HG03521 (cell line): ENCODE measurements around the gene MAGT1.
"Not testable (repeated sequence)": the region's sequence is repeated elsewhere in the genome, so short reads cannot be mapped to it uniquely, and the experiment has no call there.

Source experiments
- ATAC-seq: cut with Tn5 transposase; IDR thresholded peaks from one replicate; pipeline ENCODE4 v1.9.1; 2021; ENCODE audit warnings: mild to moderate bottlenecking, moderate library complexity; ENCODE audit not compliant: unreplicated experiment

MAGT1 gene

GRCh38 chrX:77894921-77895886, at the start of gene MAGT1:
Gene MAGT1, minus strand, starts transcription at chrX:77895435. Its CDS starts 25 bp downstream, at chrX:77895410.
- peak; percentile 90 for ATAC-seq

GRCh38 chrX:77945031-77945430, 49.8 kb upstream of the MAGT1 start:
- not testable (repeated sequence) for ATAC-seq

GRCh38 chrX:77938083-77938680, 42.9 kb upstream of the MAGT1 start:
- ATAC-seq, result no peak

GRCh38 chrX:77937291-77937690, 42.1 kb upstream of the MAGT1 start:
- ATAC-seq, result no peak

GRCh38 chrX:77936299-77936698, 41.1 kb upstream of the MAGT1 start:
- no peak for ATAC-seq

- ATAC-seq, result no peak
These were observed 40.7 kb upstream of the MAGT1 start for GRCh38 chrX:77935886-77936285.

- ATAC-seq, result no peak
These were observed 35.3 kb upstream of the MAGT1 start for GRCh38 chrX:77930581-77930980.

GRCh38 chrX:77925764-77926163, 30.5 kb upstream of the MAGT1 start:
- ATAC-seq, result no peak

- no peak for ATAC-seq
These were observed 29.2 kb upstream of the MAGT1 start for GRCh38 chrX:77924320-77924859.

GRCh38 chrX:77922787-77923186, 27.6 kb upstream of the MAGT1 start:
- ATAC-seq, result no peak

GRCh38 chrX:77919370-77919769, 24.1 kb upstream of the MAGT1 start:
- not testable (repeated sequence) for ATAC-seq

- ATAC-seq, result no peak
These were observed 23.3 kb upstream of the MAGT1 start for GRCh38 chrX:77918568-77918967.

GRCh38 chrX:77917294-77917933, 22.2 kb upstream of the MAGT1 start:
- peak; percentile 79 for ATAC-seq

- ATAC-seq, result peak; percentile 98
These were observed 15.0 kb upstream of the MAGT1 start, which contains the start of gene ATP7A for GRCh38 chrX:77910108-77910840. Gene ATP7A, plus strand, starts transcription at chrX:77910693. Its CDS starts 60,949 bp downstream, at chrX:77971642.

GRCh38 chrX:77901506-77901905, 6.3 kb upstream of the MAGT1 start:
- no peak for ATAC-seq

- ATAC-seq, result no peak
These were observed 5.5 kb upstream of the MAGT1 start for GRCh38 chrX:77900688-77901087.

GRCh38 chrX:77899081-77899828, 4.0 kb upstream of the MAGT1 start, which contains the start of gene COX7B:
Gene COX7B, plus strand, starts transcription at chrX:77899468. Its CDS starts 86 bp downstream, at chrX:77899554.
- peak; percentile 57 for ATAC-seq

GRCh38 chrX:77893713-77894112, 1.5 kb downstream of the MAGT1 start:
- ATAC-seq, result no peak

GRCh38 chrX:77892887-77893286, 2.3 kb downstream of the MAGT1 start:
- no peak for ATAC-seq

- not testable (repeated sequence) for ATAC-seq
These were observed 13.8 kb downstream of the MAGT1 start for GRCh38 chrX:77881418-77881817.
